GM21576 (cell line): ENCODE data around the gene PRG3.
"Not testable (repeated sequence)": the region's sequence is repeated elsewhere in the genome, so short reads cannot be mapped to it uniquely, and the experiment has no call there.

Experiments
- ATAC-seq: cut with Tn5 transposase; IDR thresholded peaks from one replicate; pipeline ENCODE4 v1.9.1; 2021; ENCODE audit warnings: mild to moderate bottlenecking, moderate library complexity; ENCODE audit not compliant: unreplicated experiment

The PRG3 gene

DNA sequence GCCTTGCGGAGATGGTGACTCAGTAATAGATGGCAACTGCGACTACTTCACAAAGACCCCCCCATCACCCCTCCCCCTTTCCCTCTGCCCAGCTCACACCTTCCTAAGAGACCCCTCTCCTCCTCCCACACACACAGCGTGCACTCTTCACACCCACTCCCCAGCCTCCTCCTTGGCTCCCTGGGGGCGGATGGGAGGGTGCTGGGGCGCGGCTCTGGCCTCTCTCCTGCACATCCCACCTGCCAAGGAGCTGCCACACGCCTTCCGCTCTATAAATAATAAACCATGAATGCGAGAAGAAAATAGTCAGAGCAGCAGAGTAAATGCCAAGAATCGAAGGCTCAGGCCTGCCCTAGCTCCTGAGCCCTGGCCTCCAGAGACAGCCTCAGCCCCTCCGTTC lies 38.2 kb downstream of the PRG3 start:
- ATAC-seq: no peak

DNA sequence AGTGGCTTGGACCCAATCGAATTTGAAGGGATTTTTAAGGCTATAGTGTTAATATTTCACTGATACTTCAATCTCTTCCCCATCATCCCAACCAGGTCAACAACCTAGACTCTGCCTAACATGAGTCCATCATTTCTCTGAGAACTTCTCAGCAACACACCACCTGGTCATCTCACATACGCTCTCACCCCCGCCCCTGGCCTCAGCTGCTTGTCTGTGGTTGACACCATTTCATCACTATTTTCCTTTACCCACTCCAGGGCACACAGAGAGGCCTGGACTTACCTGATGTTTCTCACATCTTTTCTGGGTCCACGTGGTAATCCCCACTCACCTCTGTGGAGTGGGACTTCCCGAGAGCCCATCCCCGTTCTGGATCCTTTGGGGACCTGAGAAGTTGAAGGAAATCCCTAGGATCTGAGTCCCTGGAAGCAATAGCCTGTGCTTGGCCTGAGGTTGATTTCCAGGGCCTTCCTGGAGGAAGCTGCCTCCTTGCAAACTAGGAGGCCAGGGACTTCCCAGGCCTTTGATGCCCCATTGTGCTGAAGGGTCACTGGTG lies 39.6 kb downstream of the PRG3 start:
- no peak for ATAC-seq

DNA sequence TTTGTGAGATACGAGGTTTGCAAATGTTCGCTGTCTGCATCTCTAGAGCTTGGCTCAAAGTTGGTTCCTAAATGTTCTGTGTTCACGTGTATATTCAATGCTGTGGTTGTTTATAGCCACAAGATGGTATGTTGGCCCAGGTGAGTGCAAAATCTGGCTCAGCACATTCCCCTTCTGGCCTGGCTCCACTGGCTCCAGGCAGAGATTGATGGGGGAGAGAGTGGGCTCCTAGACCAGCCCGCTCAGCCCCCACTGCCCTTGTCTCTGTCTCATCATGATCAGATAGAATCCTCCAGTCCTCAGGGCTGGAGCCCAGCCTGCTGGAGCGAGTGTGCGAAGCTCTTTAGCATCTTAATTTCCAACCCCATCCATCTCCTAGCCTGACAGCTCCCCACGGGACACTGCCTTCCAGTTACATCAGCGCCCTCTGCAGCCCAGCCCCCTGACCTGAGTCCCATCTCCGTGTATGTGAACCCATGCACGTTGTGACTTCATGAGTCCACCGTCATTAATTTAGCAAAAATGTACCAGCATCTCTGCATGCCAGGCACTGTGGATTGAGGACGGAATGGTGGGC lies 40.8 kb downstream of the PRG3 start:
- ATAC-seq: no peak

DNA sequence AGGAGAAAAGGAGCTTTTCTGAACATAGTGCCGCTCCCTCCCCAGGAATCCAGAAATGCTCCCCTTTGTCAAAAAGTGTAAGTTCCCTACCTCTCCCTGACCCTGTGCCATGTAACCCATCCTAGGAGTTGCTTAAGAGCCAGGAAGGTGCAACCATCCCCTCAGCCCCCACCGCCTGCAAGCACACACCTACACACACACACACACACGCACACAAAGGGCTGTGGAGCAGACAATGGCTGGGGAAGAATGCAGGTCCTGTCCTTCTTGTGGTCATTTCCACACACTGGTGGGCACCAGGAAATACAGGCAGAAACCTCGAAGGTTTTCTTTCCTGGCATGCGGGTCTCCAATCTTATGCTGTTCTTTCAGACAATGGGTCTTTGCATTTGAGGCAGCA lies 41.6 kb downstream of the PRG3 start:
- ATAC-seq: no peak

DNA sequence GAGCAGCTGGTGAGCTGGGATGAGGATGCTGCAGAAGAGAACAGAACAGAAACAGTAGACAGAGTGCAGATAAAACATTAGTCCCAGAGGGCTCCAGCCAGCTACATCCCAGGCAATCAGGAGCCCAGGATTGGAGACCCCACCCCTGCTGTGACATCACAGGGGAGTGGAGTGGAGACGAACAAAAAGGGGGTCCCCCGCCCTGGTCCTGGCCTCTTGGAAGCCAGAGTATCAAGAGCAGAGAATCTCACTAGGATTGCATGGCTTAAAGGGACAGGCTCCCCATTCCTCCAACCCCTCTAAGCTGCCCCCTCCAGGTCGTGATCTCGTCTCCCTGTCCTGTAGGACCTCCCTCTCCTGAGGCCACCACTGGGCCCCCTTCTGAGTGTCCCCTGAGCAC lies 42.8 kb downstream of the PRG3 start, which contains the start of gene P2RX3:
Gene P2RX3 (plus strand): TSS at position 211 of the 400 bp plus-strand sequence. CDS start 199 bp downstream, outside the sequence.
- ATAC-seq: no peak

DNA sequence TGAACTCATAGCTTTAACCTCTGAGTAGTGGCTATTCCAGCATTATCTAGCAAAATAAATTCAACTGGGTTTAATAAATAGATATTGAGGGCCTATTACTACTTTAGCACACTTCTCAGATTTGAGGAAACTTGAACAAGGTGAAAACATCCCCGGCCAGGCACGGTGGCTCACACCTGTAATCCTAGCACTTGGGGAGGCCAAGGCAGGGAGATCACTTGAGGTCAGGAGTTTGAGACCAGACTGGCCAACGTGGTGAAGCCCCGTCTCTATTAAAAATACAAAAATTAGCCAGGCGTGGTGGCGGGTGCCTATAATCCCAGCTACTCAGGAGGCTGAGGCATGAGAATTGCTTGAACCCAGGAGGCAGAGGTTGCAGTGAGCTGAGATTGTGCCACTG lies 44.1 kb downstream of the PRG3 start:
- not testable (repeated sequence) for ATAC-seq

DNA sequence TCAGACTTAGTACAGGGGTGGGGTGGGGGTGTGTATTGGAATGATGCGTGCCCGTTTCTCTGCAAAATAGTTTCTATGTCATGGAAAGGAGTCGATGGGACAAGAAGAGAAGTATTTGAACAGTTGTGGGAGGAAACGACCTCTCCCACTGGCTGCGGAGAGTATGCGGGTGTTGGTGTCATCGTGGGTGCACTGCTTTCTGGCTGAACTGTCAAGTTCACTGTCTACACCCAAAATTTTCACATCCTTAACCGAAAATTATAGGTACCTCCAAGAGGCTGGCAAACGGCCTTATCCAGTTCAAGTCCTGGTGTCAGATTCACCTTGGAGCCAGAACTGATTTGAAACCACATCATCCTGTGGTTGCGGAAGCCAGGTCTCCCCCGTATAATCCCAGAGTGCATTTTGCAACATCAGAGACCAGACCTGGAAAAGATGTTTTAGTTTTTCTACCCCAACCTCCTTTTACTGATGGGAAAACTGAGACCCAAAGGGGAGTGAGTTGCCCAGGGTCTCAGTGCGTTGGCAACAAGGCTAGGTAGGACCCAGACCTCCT lies 44.8 kb downstream of the PRG3 start:
- no peak for ATAC-seq

DNA sequence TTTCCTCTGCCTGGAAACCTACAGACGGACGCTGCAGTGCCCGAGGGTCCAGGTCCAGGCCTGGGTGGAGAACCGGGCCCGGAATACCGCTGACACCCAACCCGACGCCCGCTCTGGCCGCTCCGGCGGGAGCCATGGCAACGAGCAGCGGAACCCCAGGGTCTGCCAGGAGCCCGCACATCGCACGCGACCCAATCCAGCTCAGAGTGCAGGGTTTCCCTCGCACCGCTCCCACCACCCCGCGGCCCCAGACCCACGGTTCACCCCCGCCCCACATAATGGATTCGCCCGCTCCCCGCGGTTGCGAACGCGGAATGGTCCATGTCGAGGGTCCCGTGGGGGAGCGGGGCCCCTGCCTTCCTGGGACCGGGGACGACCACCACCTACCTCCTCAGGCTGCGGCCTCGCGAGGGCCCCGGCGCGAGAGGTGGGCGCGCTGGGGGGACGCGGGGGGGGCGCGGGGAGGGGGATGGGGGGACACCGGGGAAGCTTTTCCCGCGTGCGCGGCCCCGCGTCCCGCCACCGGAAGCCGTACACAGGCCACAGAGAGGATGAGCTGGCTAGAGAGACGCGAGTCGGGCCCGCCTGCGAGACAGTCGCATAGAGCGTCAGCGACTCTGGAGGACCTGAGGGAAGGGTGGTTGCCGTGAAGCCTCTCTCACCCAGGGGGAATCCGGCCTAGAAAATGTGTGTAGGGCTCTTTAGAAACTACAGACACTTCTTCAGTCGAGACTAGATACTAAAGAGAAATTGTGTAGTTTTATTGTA lies 45.4 kb downstream of the PRG3 start, which contains the start of gene SSRP1:
Gene SSRP1 (minus strand): TSS at position 550 of the 768 bp plus-strand sequence. CDS start 771 bp downstream, outside the sequence.
- peak; percentile 98 for ATAC-seq

DNA sequence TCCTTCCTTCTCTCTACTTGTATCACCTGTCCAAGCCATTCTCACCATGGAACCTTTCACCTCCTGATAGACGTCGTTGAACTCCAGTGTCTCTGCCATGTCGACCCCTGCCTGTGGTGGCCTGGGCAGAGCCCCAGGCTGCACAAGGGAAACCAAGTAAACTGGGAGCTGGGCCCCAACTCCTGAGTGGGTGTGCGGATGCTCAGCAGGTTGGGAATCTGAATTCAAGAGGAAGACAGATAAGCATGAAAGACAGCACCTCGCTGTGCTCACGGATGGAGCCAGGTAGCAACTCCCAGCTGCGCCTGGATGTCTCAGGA lies 46.0 kb downstream of the PRG3 start:
- ATAC-seq: peak; percentile 1

DNA sequence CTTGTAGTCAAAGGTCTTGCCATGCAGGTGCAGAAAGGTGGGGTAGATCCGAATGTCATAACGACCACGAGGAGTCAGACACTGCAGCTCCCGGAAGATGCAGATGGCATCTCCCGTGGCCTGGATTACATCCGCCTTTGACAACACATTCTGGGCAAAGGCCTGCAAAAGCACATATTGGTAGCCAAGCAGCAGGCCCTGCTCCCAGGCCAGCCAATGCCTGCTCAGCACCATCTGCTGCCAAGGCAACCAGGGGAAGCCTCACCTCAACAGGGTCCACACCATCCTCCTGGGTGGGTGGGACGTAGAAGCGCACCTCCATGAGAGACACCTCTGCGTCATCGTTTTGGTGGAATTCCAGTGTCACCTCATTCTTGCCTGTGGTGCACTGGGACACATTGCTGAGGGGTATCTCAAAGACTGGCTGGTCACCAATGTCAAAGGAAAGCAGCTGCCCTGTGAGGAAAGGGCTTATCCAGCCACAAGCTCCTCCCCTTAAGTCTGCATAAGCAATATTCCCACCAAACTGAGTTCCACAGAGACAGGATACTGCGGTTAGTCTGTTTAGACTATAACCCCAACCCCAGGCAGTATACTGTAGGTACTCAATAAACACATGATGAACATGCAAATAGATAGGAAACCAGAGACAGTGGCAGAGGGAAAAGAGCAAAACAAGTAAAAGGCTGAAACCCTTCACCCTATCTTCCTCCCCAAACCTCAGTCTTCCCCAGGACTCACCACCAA lies 48.1 kb downstream of the PRG3 start:
- ATAC-seq: no peak

DNA sequence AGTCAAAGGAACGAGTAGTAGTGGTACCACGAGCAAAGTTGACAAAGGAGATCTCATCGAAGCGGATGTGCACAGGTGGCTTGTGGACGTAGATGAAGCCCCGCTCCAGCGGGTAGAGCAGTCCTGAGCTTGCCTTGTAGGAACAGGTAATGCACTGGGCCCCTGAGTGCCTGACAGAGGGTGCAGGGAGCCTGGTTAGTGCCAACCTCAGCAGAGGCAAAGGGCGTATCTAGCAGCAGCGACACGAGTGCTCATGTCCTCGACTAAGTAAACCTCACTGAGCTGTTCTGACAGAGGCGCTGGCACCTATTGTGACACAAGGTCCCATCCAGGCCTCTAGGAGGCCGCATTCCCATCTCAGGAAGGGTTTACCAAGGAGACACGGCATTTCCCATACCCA lies 49.2 kb downstream of the PRG3 start:
- no peak for ATAC-seq

DNA sequence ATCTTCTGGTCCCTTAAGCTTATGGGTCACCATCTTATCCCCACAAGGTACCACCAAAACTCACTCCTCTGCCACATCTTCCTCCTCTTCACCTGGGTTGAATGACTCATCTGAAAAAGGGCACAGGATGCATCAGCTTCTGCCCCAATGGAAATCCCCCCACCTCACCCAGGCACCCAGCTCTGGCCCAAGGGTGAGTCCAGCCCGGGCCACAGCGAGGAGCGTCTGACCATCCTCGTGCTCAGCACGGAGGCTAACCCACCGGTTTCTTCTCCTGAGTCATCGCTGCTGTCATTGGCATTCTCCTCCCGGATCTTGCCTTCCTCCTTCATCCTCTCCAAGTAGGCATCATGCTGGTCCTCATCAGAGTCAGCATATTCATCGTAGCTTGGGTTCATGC lies 50.9 kb downstream of the PRG3 start:
- no peak for ATAC-seq

DNA sequence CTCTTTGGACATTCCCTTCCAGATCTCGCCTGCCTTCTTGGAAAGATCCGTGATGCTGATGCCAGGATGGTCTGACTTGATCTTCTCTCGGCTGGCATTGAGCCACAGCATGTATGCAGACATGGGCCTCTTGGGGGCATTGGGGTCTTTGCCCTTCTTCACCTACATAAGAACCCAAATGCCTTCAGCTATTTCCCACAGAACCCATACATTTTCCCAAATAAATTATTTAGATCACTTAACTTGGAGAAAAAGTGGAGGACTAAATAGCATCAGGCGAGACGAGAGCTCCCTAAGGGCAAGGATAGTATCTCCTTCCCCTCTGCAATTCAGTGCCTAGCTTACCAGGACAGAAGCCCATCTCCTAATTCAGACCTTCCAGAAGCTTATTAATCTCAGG lies 53.2 kb downstream of the PRG3 start:
- no peak for ATAC-seq
